ENCODE results near the gene SEC14L3.

DNA sequence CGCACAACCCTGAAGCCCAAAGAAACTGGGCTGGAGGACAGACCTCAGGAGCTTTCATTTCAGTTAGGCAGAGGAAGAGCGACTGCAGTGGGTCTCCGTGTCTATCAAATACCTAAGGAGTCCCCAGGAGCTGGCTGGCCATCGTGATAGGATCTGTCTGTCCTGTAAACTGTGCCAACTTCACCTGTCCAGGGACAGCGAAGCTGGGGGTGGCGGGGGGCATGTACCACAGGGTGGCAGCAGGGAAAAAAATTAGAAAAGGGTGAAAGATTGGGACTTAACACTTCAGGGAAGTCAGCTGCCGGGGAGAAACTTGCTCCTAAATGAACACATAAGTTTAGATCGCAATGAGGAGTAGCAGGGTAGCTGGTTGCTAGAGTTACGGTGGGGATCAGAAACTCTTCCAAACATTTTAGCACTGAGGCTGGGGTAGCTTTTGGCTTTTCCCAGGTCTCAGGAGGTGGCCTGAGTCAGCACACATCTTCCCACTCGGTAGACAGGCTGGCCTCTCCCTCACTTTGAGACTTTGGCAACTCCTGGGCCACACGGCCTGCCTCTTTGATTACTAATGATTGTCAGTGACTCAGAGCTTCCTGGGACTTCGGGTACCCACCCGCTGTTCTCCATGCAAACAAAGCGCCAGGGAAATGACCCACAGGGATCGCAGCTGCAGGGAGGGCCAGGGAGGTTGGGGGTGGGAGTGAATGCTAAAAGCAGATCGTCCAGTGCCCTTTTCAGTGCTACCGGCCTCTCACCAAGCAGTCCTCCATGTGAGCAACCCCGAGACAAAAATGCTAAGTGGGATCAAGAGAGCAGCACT is 49.1 kb downstream of the SEC14L3 start:
- TF ChIP-seq, protein P1, sequence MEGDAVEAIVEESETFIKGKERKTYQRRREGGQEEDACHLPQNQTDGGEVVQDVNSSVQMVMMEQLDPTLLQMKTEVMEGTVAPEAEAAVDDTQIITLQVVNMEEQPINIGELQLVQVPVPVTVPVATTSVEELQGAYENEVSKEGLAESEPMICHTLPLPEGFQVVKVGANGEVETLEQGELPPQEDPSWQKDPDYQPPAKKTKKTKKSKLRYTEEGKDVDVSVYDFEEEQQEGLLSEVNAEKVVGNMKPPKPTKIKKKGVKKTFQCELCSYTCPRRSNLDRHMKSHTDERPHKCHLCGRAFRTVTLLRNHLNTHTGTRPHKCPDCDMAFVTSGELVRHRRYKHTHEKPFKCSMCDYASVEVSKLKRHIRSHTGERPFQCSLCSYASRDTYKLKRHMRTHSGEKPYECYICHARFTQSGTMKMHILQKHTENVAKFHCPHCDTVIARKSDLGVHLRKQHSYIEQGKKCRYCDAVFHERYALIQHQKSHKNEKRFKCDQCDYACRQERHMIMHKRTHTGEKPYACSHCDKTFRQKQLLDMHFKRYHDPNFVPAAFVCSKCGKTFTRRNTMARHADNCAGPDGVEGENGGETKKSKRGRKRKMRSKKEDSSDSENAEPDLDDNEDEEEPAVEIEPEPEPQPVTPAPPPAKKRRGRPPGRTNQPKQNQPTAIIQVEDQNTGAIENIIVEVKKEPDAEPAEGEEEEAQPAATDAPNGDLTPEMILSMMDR (IDR thresholded peaks at IDR 0.05), result no peak
- TF ChIP-seq, protein P2, sequence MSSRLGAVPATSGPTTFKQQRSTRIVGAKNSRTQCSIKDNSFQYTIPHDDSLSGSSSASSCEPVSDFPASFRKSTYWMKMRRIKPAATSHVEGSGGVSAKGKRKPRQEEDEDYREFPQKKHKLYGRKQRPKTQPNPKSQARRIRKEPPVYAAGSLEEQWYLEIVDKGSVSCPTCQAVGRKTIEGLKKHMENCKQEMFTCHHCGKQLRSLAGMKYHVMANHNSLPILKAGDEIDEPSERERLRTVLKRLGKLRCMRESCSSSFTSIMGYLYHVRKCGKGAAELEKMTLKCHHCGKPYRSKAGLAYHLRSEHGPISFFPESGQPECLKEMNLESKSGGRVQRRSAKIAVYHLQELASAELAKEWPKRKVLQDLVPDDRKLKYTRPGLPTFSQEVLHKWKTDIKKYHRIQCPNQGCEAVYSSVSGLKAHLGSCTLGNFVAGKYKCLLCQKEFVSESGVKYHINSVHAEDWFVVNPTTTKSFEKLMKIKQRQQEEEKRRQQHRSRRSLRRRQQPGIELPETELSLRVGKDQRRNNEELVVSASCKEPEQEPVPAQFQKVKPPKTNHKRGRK (CRISPR knock-in tag; IDR thresholded peaks at IDR 0.05; ENCODE audit: borderline replicate concordance), result no peak
- TF ChIP-seq JUN (CRISPR knock-in tag; IDR thresholded peaks at IDR 0.05), result no peak

Data from WTC11 (cell line).